ENCODE measurements around the gene MTA3.

DNA sequence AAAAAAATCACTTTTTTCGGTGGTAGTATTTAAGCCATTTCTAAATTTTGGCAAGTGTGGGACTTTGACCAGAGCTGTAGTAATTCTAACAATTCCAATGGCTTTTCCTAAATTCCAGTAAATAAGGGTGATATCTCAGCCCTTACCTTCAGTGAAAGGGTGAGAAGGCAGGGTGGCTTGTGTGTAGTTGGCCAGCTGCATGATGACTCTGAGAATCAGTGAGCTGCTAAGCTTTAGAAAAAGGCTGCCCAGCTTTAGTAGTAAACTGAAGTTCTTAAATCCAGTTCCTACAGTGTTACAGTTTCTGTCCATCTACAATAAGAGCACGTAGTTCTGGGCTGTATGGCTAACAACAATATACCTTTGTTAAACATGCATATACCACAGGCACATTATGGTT, 153.5 kb downstream of the MTA3 start:
- TF ChIP-seq, protein P1, sequence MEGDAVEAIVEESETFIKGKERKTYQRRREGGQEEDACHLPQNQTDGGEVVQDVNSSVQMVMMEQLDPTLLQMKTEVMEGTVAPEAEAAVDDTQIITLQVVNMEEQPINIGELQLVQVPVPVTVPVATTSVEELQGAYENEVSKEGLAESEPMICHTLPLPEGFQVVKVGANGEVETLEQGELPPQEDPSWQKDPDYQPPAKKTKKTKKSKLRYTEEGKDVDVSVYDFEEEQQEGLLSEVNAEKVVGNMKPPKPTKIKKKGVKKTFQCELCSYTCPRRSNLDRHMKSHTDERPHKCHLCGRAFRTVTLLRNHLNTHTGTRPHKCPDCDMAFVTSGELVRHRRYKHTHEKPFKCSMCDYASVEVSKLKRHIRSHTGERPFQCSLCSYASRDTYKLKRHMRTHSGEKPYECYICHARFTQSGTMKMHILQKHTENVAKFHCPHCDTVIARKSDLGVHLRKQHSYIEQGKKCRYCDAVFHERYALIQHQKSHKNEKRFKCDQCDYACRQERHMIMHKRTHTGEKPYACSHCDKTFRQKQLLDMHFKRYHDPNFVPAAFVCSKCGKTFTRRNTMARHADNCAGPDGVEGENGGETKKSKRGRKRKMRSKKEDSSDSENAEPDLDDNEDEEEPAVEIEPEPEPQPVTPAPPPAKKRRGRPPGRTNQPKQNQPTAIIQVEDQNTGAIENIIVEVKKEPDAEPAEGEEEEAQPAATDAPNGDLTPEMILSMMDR (IDR thresholded peaks at IDR 0.05; ENCODE audit: low read depth, low read length) = no peak
- no peak for TF ChIP-seq EZH2phosphoT487 (IDR thresholded peaks at IDR 0.05; ENCODE audit: low read depth)
